GM21390 (cell line): ENCODE data around the gene FHDC1.
"Not testable (repeated sequence)": the region's sequence is repeated elsewhere in the genome, so short reads cannot be mapped to it uniquely, and the experiment has no call there.

Experiments used
- ATAC-seq: cut with Tn5 transposase; IDR thresholded peaks from one replicate; pipeline ENCODE4 v1.9.1; 2021; ENCODE audit not compliant: unreplicated experiment

FHDC1 gene, protein sequence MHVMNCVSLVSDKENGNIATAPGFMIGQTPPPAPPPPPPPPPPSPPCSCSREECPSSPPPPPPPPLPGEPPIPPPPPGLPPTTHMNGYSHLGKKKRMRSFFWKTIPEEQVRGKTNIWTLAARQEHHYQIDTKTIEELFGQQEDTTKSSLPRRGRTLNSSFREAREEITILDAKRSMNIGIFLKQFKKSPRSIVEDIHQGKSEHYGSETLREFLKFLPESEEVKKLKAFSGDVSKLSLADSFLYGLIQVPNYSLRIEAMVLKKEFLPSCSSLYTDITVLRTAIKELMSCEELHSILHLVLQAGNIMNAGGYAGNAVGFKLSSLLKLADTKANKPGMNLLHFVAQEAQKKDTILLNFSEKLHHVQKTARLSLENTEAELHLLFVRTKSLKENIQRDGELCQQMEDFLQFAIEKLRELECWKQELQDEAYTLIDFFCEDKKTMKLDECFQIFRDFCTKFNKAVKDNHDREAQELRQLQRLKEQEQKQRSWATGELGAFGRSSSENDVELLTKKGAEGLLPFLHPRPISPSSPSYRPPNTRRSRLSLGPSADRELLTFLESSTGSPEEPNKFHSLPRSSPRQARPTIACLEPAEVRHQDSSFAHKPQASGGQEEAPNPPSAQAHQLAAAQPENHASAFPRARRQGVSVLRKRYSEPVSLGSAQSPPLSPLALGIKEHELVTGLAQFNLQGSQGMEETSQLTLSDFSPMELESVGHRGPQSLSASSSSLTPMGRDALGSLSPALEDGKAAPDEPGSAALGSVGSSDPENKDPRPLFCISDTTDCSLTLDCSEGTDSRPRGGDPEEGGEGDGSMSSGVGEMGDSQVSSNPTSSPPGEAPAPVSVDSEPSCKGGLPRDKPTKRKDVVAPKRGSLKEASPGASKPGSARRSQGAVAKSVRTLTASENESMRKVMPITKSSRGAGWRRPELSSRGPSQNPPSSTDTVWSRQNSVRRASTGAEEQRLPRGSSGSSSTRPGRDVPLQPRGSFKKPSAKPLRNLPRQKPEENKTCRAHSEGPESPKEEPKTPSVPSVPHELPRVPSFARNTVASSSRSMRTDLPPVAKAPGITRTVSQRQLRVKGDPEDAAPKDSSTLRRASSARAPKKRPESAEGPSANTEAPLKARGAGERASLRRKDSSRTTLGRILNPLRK

DNA sequence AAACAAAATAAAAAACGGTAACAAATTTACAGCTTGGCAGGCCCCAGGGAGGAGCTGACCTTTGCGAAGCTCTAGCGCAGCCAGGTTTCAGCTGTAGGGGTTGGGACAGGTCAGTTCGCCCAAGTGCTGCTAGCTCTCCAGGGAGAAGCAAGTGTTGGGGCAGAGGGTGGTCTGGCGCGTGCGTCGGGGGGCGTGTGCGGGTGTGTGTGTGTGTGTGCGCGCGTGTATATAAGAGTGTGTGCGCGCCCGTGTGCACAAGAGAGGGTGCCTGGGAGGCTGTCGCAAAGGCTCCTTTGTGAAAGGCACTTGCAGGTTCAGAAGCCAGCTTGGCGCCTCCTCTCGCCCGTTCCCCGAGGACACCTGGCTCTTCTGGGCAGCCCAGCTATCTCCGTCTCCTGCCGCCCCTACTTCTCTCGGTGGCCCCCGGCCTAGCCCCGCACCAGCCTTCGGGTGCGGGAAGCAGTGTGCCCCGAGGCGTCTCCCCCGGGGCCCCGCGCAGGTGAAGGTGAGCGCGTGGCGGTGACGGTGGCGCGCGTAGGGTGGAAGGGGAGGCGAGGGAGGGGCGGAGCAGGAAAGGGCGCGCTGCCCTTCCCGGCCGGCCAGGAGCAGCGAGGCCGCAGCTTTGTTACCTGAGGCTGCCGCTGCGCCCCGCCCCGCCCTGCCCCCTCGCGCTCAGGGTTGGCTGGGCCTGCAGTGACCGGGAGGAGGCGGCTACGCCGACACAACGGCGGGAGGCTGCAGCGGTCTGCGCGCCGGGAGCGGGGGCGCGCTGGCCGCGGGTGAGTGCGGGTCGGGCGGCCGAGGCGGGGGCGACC lies at the start of gene FHDC1:
FHDC1 (plus strand) TSS at position 693 of the 815 bp plus-strand sequence. CDS start 6,735 bp downstream, outside the sequence.
- peak; percentile 30 for ATAC-seq

DNA sequence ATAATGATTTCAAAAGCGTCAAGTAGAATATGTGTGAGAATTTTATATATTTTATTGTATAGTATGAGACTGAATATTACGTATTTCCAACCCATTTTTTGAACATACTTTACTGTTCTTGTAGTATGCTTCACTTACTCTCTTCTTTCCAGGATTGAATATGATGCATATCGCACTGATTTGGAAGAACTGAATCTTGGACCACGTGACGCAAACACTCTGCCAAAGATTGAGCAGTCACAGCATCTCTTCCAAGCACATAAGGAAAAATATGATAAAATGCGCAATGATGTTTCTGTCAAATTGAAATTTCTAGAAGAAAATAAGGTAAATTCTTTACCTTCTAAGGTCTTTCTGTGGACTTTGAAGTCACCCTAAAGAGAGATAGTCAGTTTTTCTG lies 48.1 kb upstream of the FHDC1 start:
- ATAC-seq: no peak

GRCh38 chr4:152892974-152893373 lies 43.1 kb upstream of the FHDC1 start:
- ATAC-seq: no peak

- ATAC-seq: no peak
These were observed 41.5 kb upstream of the FHDC1 start for GRCh38 chr4:152894673-152895072.

- no peak for ATAC-seq
These were observed 39.3 kb upstream of the FHDC1 start for GRCh38 chr4:152896811-152897210.

- not testable (repeated sequence) for ATAC-seq
These were observed 38.0 kb upstream of the FHDC1 start for GRCh38 chr4:152898133-152898532.

DNA sequence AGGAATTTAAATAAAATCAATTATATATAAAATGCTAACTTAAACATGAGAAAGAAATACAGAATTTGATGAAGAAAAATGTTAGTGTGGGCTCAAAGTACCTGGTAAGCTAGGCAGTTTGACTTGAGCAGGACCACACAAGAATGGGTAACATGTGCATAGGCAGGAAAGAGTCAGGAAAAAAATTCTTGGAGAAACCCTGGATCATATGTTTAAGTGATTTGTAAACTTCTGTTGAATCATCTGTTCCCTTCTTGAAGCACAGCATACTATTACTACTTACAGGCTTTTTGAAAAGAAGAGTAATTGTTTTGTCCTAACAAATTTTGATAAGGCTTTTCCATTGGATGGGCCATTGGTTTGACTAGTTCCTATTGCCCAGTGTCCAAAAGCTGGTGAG lies 37.5 kb upstream of the FHDC1 start:
- ATAC-seq: no peak

DNA sequence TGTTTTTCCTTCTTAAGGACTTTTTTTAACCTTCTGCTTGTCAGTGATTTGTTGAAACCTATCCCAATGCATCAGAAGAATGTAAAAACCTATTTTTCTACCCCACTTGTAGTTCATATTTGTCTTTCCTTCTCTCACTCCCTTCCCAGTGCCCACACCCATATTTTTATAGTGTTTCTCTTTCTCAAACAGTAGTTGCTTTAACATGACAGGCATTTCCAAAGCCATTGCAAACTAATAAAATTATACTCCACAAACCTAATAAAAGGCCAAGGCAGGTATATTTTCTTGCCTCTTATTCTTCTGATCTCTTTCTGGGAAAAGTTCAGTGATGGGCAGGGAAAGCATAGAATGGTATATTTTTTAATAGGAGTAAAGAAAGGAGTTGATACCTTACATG lies 35.7 kb upstream of the FHDC1 start:
- ATAC-seq: no peak

- ATAC-seq: no peak
These were observed 34.9 kb upstream of the FHDC1 start for GRCh38 chr4:152901205-152901604.

- ATAC-seq: no peak
These were observed 32.5 kb upstream of the FHDC1 start for GRCh38 chr4:152903658-152904057.

DNA sequence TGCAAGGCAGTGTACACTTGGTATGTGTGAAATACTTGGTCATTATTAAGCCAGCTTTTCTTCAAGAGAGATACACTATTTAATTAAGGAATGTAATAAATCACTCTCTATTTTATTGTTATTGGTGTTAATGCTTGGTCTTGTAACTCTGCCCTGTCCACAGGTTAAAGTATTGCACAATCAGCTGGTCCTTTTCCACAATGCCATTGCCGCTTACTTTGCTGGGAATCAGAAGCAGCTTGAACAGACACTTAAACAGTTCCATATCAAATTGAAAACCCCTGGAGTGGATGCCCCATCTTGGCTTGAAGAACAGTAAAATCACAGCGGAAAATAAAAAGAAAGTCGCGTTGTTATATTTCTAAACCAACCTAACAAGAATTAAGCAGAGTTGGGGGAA lies 26.2 kb upstream of the FHDC1 start:
- no peak for ATAC-seq

DNA sequence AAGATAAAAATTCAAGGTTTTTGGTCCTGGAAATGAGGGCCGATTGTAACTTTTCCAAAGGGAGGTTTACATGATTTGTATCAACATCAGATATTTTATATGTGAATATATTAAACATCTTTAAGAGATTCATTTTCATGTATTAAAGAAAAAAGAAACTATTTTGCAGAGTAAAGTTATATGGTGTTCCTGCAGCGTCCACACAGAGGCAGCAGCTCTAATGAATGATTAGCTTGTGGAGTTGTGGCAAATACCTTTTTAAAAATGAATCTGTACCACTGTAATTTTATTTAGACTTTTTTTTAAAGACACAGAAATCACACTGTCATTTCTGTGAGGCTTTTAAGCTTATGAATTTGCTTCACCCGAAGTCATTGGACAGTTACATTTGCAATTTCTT lies 25.6 kb upstream of the FHDC1 start:
- no peak for ATAC-seq

- no peak for ATAC-seq
These were observed 18.4 kb upstream of the FHDC1 start for GRCh38 chr4:152917543-152918395.

DNA sequence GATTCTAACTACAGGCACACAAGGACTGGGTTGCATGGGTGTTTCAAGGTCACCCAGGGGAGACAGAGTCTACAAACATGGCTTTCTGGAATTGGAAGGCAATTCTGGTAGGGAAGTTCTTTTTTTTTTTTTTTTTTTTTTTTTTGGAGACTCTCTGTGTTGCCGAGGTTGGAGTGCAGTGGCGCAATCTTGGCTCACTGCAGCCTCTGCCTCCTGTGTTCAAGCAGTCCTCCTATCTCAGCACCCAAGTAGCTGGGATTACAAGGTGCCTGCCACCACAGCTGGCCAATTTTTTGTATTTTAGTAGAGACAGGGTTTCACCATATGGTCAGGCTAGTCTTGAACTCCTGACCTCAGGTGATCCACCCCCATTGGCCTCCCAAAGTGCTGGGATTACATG lies 16.3 kb upstream of the FHDC1 start:
- ATAC-seq: no peak

DNA sequence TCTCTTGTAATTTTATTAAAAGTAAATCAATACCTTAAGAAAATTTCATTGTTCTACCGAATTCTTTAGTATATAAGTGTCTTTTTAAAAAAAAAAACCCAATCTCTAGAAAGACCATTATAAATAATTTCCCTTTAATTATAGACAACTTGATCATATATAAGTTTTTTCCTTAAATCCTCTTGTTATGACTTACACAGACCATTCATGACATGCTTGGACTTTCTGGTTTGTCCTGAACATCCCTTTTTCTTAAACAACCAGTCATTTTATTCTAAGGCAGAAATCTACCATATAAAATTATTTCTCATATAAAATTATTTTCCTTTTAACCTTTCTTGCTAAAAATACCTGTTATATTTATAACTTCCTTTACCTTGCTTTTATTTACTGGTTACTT lies 15.4 kb upstream of the FHDC1 start:
- no peak for ATAC-seq

DNA sequence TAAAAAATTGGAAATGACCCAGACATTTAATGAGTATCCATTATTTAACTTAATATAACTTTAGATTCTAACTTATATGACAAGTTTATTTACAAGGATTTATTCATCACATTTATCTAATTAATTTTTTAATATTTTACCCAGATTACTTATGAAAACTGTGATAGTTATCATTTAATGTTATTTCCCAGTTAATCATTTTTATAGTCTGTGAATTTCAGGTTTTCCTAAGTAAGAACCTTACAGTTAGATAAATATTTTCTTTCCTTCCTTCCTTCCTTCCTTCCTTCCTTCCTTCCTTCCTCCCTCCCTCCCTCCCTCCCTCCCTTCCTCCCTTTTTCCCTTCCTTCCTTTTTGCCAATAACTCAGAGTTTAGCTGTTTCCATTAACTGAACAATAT lies 14.8 kb upstream of the FHDC1 start:
- ATAC-seq: no peak

DNA sequence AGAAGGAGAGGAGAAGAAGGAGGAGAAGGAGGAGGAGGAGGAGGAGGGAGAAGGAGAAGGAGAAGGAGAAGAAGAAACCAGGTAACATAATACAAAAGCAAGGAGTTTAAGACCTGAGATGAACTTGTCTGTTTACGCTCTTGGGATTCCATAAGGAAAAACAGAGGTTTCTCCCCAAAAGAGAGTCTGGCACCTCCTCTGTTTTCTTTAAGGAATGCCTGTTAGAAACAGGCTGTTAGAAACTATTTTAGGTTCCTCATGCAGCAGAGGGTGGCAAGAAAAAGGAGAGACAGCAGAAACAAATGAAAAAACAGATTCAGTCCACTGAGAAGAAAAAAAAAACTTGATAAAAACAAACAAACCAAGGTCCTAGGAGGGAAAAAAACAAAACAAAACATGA lies 10.3 kb upstream of the FHDC1 start:
- ATAC-seq: no peak

GRCh38 chr4:152926959-152927358 lies 9.2 kb upstream of the FHDC1 start:
- no peak for ATAC-seq

DNA sequence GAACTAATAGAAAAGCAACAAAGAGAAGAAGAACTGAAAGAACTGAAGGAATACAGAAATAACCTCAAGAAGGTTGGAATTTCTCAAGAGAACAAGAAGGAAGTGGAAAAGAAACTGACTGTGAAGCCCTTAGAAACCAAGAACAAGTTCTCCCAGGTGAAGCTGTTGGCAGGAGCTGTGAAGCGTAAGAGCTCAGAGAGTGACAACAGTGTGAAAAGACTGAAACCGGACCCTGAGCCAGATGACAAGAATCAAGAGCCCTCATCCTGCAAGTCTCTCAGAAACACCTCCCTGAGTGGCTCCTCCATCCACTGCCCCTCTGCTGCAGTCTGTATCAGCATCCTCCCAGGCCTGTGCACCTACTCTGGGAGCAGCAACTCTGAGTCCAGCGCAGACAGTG lies 8.4 kb upstream of the FHDC1 start:
- ATAC-seq: peak; percentile 89

GRCh38 chr4:152928286-152928685 lies 7.8 kb upstream of the FHDC1 start:
- ATAC-seq: no peak
